Trophoblast cell (in vitro differentiated cells and primary cell): ENCODE results near the gene DLG2.
A peak's percentile ranks its signal among the peaks of the same experiment; 100 is the strongest.

ENCODE experiments used
- DNase-seq, 2 donors: peaks; one replicate each; pipeline ENCODE4 v3.0.0-alpha.2; 2016
- H2AFZ ChIP-seq: 2 replicates; pipeline ENCODE4 v1.6.1; 2013; ENCODE audit warnings: low read length, moderate library complexity, mild to moderate bottlenecking; ENCODE audit not compliant: insufficient read depth, poor library complexity
- H2AK5ac ChIP-seq: 2 replicates; pipeline ENCODE4 v1.6.1; 2013; ENCODE audit warnings: mild to moderate bottlenecking, low read length
- H2BK120ac ChIP-seq: 2 replicates; pipeline ENCODE4 v1.6.1; 2013; ENCODE audit warnings: low read length, mild to moderate bottlenecking, moderate library complexity; ENCODE audit not compliant: insufficient read depth, poor library complexity
- H2BK12ac ChIP-seq: 2 replicates; pipeline ENCODE4 v1.6.1; 2013; ENCODE audit warnings: mild to moderate bottlenecking, low read length, moderate library complexity
- H2BK5ac ChIP-seq: 2 replicates; pipeline ENCODE4 v1.6.1; 2013; ENCODE audit warnings: low read length, low read depth, moderate library complexity, mild to moderate bottlenecking; ENCODE audit not compliant: poor library complexity
- H3K14ac ChIP-seq: 2 replicates; pipeline ENCODE4 v1.6.1; 2013; ENCODE audit warnings: mild to moderate bottlenecking, low read length
- H3K18ac ChIP-seq: 2 replicates; pipeline ENCODE4 v1.6.1; 2013; ENCODE audit warnings: mild to moderate bottlenecking, low read length
- H3K23ac ChIP-seq: 2 replicates; pipeline ENCODE4 v1.6.1; 2013; ENCODE audit warnings: low read length
- H3K27ac ChIP-seq: 2 replicates; pipeline ENCODE4 v1.5.1; 2013; ENCODE audit warnings: low read depth, mild to moderate bottlenecking, inconsistent platforms, low read length, moderate library complexity
- H3K27me3 ChIP-seq: 2 replicates; pipeline ENCODE4 v1.6.1; 2013; ENCODE audit warnings: inconsistent platforms, mild to moderate bottlenecking, low read length, moderate library complexity; ENCODE audit not compliant: insufficient read depth
- H3K36me3 ChIP-seq, 2 experiments: 1 replicate in 1 of 2; 2 replicates in 1 of 2; pipeline ENCODE4 v1.6.1; 2013; ENCODE audit warnings: low read length in 2 of 2, mild to moderate bottlenecking in 2 of 2, moderate library complexity in 1 of 2; ENCODE audit not compliant: insufficient read depth in 2 of 2, control insufficient read depth in 1 of 2
- H3K4ac ChIP-seq: 2 replicates; pipeline ENCODE4 v1.6.1; 2013; ENCODE audit warnings: low read depth, mild to moderate bottlenecking, low read length, moderate library complexity
- H3K4me1 ChIP-seq, 2 experiments: 1 replicate in 1 of 2; 2 replicates in 1 of 2; pipeline ENCODE4 v1.6.1; 2013; ENCODE audit warnings: low read length in 2 of 2, mild to moderate bottlenecking in 2 of 2, moderate library complexity in 1 of 2; ENCODE audit not compliant: insufficient read depth in 2 of 2, control insufficient read depth in 1 of 2
- H3K4me2 ChIP-seq: 2 replicates; pipeline ENCODE4 v1.6.1; 2013; ENCODE audit warnings: inconsistent platforms, mild to moderate bottlenecking, low read length, moderate library complexity
- H3K4me3 ChIP-seq: 2 replicates; pipeline ENCODE4 v1.5.1; 2013; ENCODE audit warnings: mild to moderate bottlenecking, low read depth, low read length, inconsistent platforms
- H3K79me1 ChIP-seq: one replicate; pipeline ENCODE4 v1.6.1; 2013; ENCODE audit warnings: low read length
- H3K79me2 ChIP-seq: 2 replicates; pipeline ENCODE4 v1.6.1; 2013; ENCODE audit warnings: low read length, mild to moderate bottlenecking; ENCODE audit not compliant: control insufficient read depth, insufficient read depth, poor library complexity
- H3K9ac ChIP-seq: 2 replicates; pipeline ENCODE4 v1.6.1; 2013; ENCODE audit warnings: mild to moderate bottlenecking, low read length
- H3K9me3 ChIP-seq: 2 replicates; pipeline ENCODE4 v1.6.1; 2013; ENCODE audit warnings: low read depth, mild to moderate bottlenecking, control low read depth, inconsistent platforms, low read length; ENCODE audit not compliant: insufficient read depth
- H4K12ac ChIP-seq: 2 replicates; pipeline ENCODE4 v1.6.1; 2013; ENCODE audit warnings: low read depth, mild to moderate bottlenecking, low read length, moderate library complexity
- H4K8ac ChIP-seq: 2 replicates; pipeline ENCODE4 v1.6.1; 2013; ENCODE audit warnings: low read depth, mild to moderate bottlenecking, low read length, moderate library complexity
- H4K91ac ChIP-seq: one replicate; pipeline ENCODE4 v1.6.1; 2013; ENCODE audit warnings: low read depth, mild to moderate bottlenecking, low read length, moderate library complexity
- WGBS: extraction: QIAGEN DNeasy Blood & Tissue Kit; methylation state at CpG from one replicate; pipeline ENCODE4 v1.1.7; 2013; ENCODE audit warnings: missing lambda C conversion rate; ENCODE audit not compliant: insufficient read length, insufficient coverage; ENCODE audit errors: extremely low coverage; 5-methylcytosine and 5-hydroxymethylcytosine counted together

The DLG2 gene

DNA sequence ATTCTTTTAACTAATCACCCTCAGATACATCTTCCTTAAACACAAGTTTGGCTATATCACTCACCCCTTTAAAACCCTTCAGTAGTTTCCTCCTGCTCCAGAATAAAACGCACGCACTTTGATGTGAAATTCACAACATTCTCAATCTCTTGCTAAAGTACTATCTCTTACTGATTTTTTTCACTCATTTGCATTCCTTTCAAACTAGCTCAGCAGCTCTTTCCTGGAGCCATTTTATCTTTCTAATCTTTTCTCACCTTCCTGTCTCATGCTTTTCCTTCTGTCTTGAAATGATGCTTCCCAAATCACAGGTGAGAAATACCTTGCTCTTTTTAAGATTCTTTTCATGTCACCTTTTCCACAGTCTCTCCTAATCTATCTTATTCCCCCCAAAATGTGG lies 1074.4 kb downstream of the DLG2 start:
- H3K4me2 ChIP-seq: no peak overlapping the region
- no peak overlapping the region for H4K91ac ChIP-seq
- no peaks in the 10 kb centered on the region for H3K4me1 ChIP-seq
- no peak overlapping the region for H4K8ac ChIP-seq
- WGBS: no CpG with 5 or more reads among the region's 2 CpGs
- no peak overlapping the region for H2BK12ac ChIP-seq
- no peak overlapping the region for H3K27ac ChIP-seq
- no peak overlapping the region for H2BK120ac ChIP-seq
- H2AK5ac ChIP-seq: no peak overlapping the region
- no peaks in the 10 kb centered on the region for H3K36me3 ChIP-seq
- H3K9me3 ChIP-seq: no peaks in the 10 kb centered on the region
- no peaks in the 10 kb centered on the region for H3K79me1 ChIP-seq
- H4K12ac ChIP-seq: no peak overlapping the region
- H3K9ac ChIP-seq: no peak overlapping the region
- H2BK5ac ChIP-seq: no peak overlapping the region
- H3K4me3 ChIP-seq: no peak overlapping the region
- no peaks in the 10 kb centered on the region for H3K79me2 ChIP-seq
- no peak overlapping the region for H2AFZ ChIP-seq
- no peak overlapping the region for H3K4ac ChIP-seq
- H3K18ac ChIP-seq: no peak overlapping the region
- H3K23ac ChIP-seq: no peak overlapping the region
- no peak overlapping the region for H3K14ac ChIP-seq
- no peaks in the 10 kb centered on the region for H3K27me3 ChIP-seq
- peak; percentile 22 to 74 for DNase-seq

- no peak overlapping the region for H2BK120ac ChIP-seq
- H4K12ac ChIP-seq: no peak overlapping the region
- no peaks in the 10 kb centered on the region for H3K79me2 ChIP-seq
- no CpG with 5 or more reads among the region's 3 CpGs for WGBS
- no peak overlapping the region for H3K23ac ChIP-seq
- no peaks in the 10 kb centered on the region for H3K27me3 ChIP-seq
- H3K9ac ChIP-seq: no peak overlapping the region
- no peak overlapping the region for H3K18ac ChIP-seq
- no peak overlapping the region for H3K4me3 ChIP-seq
- H3K27ac ChIP-seq: no peak overlapping the region
- H3K14ac ChIP-seq: no peak overlapping the region
- no peak overlapping the region for H2BK5ac ChIP-seq
- no peak overlapping the region for H2AK5ac ChIP-seq
- H3K4ac ChIP-seq: no peak overlapping the region
- no peaks in the 10 kb centered on the region for H3K9me3 ChIP-seq
- H4K8ac ChIP-seq: no peak overlapping the region
- no peaks in the 10 kb centered on the region for H3K36me3 ChIP-seq
- no peak overlapping the region for H3K4me2 ChIP-seq
- H4K91ac ChIP-seq: no peak overlapping the region
- H3K79me1 ChIP-seq: no peaks in the 10 kb centered on the region
- no peaks in the 10 kb centered on the region for H3K4me1 ChIP-seq
- no peak overlapping the region for H2BK12ac ChIP-seq
- DNase-seq: no peak
- no peak overlapping the region for H2AFZ ChIP-seq
These were observed 1077.9 kb downstream of the DLG2 start for GRCh38 chr11:84549217-84549616.

GRCh38 chr11:84544566-84544965 lies 1082.6 kb downstream of the DLG2 start:
- Histone ChIP-seq H2BK12ac (no peak overlapping the region), H3K18ac (no peak overlapping the region), H2BK5ac (no peak overlapping the region), H3K23ac (no peak overlapping the region), H4K12ac (no peak overlapping the region), H3K4me2 (no peak overlapping the region), H3K14ac (no peak overlapping the region), H3K9ac (no peak overlapping the region), H4K91ac (no peak overlapping the region), H2BK120ac (no peak overlapping the region), H2AK5ac (no peak overlapping the region), H3K9me3 (no peaks in the 10 kb centered on the region), H3K27me3 (no peaks in the 10 kb centered on the region), H3K4ac (no peak overlapping the region), H3K4me3 (no peak overlapping the region), H3K79me1 (no peaks in the 10 kb centered on the region), H2AFZ (no peak overlapping the region), H3K4me1 (no peaks in the 10 kb centered on the region), H4K8ac (no peak overlapping the region), H3K36me3 (no peaks in the 10 kb centered on the region), H3K27ac (no peak overlapping the region), H3K79me2 (no peaks in the 10 kb centered on the region)
- WGBS: no CpG with 5 or more reads among the region's 2 CpGs
- DNase-seq: no peak

DNA sequence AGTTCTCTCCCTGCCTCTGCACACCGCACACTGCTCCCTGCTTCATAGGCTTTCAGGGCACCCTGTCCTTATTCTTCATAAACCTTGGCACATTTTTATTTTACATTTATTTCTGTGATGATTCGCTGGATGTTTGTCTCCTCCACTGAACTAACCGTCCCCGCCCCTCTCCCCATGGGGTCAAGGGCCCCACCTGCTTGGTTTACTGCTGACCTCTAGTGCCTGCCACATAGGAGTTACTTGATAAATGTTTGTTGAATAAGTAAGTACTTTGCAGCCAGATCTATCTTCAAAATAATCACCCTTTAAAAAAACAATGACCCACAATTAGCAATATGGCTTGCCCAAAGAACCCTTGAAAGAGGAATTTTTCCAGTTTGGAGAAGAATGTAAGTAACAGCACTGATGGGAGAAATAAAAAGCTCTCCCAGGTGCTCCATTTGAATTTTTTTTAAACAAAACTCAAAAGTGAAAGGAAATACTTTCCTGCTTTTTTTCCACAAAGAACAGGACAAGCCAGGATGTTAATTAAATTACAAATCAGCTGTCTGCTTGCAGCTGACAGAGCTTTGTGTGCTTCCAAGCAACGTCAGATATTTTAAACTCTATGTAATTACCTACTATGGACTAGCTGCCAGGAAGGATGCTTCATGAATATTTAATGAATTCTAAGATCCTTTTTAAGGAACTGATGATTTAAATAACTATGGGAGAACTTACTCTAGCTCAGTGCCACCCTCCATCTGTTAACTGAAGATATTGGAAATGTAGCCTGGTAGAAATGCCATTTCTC lies 1083.6 kb downstream of the DLG2 start:
- Histone ChIP-seq H2AFZ (no peak overlapping the region), H3K27me3 (no peaks in the 10 kb centered on the region), H3K9me3 (no peaks in the 10 kb centered on the region), H3K36me3 (no peaks in the 10 kb centered on the region), H3K79me2 (no peaks in the 10 kb centered on the region), H3K4me2 (no peak overlapping the region), H3K14ac (no peak overlapping the region), H2AK5ac (no peak overlapping the region), H3K4ac (no peak overlapping the region), H3K9ac (no peak overlapping the region), H3K79me1 (no peaks in the 10 kb centered on the region), H3K27ac (no peak overlapping the region), H4K8ac (no peak overlapping the region), H2BK120ac (no peak overlapping the region), H3K18ac (no peak overlapping the region), H2BK5ac (no peak overlapping the region), H2BK12ac (no peak overlapping the region), H4K91ac (no peak overlapping the region), H3K23ac (no peak overlapping the region), H3K4me1 (no peaks in the 10 kb centered on the region), H3K4me3 (no peak overlapping the region), H4K12ac (no peak overlapping the region)
- no peak for DNase-seq
- WGBS: no CpG with 5 or more reads among the region's 5 CpGs
